Choroid plexus epithelial cell (primary cell): ENCODE results near the gene NOP9.
A peak's percentile ranks its signal among the peaks of the same experiment; 100 is the strongest.

Experiments used
- DNase-seq: peaks from one replicate; pipeline ENCODE4 v3.0.0-alpha.2; 2010; ENCODE audit warnings: low read depth
- H3K4me3 ChIP-seq: 2 replicates; pipeline ENCODE4 v1.5.1; 2011; ENCODE audit warnings: low read depth, mild to moderate bottlenecking, control low read depth, low read length, moderate library complexity
- TF ChIP-seq, protein P1 (sequence below): conservative IDR thresholded peaks from 2 replicates; pipeline ENCODE4 v1.5.1; 2011; ENCODE audit warnings: low read depth, mild to moderate bottlenecking, control low read depth, inconsistent platforms, low read length, moderate library complexity

Gene NOP9

GRCh38 chr14:24274101-24274543, 25.5 kb upstream of the NOP9 start:
- no peak overlapping the region for H3K4me3 ChIP-seq
- DNase-seq: no peak
- TF ChIP-seq, protein P1, sequence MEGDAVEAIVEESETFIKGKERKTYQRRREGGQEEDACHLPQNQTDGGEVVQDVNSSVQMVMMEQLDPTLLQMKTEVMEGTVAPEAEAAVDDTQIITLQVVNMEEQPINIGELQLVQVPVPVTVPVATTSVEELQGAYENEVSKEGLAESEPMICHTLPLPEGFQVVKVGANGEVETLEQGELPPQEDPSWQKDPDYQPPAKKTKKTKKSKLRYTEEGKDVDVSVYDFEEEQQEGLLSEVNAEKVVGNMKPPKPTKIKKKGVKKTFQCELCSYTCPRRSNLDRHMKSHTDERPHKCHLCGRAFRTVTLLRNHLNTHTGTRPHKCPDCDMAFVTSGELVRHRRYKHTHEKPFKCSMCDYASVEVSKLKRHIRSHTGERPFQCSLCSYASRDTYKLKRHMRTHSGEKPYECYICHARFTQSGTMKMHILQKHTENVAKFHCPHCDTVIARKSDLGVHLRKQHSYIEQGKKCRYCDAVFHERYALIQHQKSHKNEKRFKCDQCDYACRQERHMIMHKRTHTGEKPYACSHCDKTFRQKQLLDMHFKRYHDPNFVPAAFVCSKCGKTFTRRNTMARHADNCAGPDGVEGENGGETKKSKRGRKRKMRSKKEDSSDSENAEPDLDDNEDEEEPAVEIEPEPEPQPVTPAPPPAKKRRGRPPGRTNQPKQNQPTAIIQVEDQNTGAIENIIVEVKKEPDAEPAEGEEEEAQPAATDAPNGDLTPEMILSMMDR: no peak

DNA sequence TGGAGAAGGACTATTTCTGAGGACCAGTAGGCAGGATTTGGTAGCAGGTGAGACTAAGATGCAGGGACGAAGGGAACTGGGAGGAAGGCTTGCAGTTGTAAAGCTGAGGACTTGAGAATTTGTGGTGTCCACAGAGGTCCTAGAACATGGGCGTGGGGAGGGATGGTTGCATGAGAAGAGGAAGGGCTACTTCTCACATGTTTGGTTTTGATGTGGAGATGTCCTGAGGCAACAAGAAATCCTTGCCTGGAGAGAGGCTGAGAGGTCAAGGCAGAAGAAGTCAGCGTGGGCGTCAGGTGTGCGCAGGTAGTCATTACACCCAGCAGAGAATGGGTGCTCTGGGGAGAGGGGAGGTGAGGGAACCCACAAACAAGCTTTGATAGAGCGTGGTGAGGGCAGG, 22.6 kb upstream of the NOP9 start:
- H3K4me3 ChIP-seq: no peak overlapping the region

DNA sequence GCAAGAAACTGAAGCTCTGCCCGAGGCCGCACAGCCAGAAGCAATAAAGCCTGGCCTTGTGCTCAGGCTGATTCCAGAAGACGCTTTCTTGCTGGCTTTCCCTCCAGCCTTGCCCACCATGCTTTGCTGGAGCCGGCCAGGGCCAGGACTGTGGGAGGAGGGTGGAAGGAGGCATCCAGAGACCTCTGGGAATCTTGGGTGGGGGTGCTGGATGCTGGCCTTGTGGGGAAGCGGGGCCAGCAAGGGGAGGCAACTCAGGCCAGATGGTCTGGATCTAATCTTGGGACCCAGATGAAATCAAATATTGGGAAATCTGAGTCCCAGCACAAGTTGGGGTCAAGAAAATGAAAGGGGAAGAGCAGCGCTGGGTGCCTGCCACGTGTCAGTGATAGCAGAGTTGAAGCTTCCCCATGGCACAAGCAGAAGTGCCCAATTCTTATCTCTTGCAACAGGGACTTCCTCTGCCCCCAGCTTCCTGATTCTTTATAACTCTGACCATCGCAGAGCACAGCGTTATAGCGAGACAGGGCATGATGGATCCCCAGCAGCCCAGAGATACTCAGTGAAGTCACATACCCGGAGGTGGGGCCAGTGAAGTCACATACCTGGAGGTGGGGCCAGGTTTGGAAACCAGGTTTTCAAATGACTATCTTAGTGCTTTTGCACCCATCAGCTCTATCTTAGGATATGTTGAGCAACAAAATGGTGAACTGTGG, 21.9 kb upstream of the NOP9 start:
- no peak overlapping the region for H3K4me3 ChIP-seq

More for the DNA sequence above, 22.6 kb upstream of the NOP9 start:
- TF ChIP-seq, protein P1: no peak
- no peak for DNase-seq

GRCh38 chr14:24278424-24278823, 21.2 kb upstream of the NOP9 start:
- DNase-seq: no peak
- no peak overlapping the region for H3K4me3 ChIP-seq
- TF ChIP-seq, protein P1: no peak

More for the DNA sequence above, 21.9 kb upstream of the NOP9 start:
- no peak for DNase-seq
- TF ChIP-seq, protein P1: no peak

GRCh38 chr14:24279301-24280186, 20.1 kb upstream of the NOP9 start:
- no peak for DNase-seq
- TF ChIP-seq, protein P1: peak; percentile 3
- no peak overlapping the region for H3K4me3 ChIP-seq

DNA sequence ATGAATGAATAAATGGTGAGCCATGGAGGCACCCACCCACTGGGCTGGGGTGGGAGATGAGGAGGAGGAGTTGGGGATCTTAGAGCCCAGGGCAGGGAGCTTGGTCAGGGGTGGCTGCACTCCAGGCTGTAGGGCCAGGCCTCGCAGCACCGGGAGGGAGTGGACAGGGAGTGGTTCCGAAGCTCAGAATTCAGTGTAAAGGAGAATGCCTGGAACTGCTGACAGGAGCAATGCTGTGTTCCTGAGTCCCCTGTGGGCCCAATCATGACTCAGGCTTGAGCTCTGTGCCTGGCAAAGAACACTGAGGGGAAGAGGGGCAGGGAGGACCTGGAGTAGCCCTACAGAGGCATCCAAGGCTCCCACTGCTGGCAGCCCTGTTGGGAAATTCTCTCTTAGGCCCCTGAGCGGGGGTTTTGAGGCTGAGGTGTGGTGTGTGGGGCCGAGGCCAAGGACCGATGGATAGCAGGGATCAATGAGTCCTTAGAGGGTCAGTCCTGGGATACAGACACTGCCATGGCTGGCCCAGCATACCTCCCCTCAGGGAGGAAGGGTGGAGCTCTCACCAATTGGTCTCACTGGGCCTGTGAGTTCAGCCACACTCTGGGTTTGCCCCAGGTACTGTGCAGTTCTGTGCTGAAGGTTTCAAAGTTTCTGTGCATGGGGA, 18.7 kb upstream of the NOP9 start:
- DNase-seq: no peak
- TF ChIP-seq, protein P1: no peak

More for the DNA sequence above, 18.7 kb upstream of the NOP9 start:
- H3K4me3 ChIP-seq: no peak overlapping the region
